RCC 7860 (cell line): ENCODE data around the gene OR10AG1.

Source experiments
- DNase-seq: peaks from one replicate; pipeline ENCODE4 v3.0.0-alpha.2; 2015; ENCODE audit warnings: low spot score
- FAIRE-seq: peaks from 2 replicates; lab custom pipeline; 2012; peaks lifted over from hg19 to GRCh38; lab: Jason Lieb, UNC

The OR10AG1 gene

GRCh38 chr11:55969845-55970244, at the start of gene OR10AG1:
Gene OR10AG1 (minus strand): TSS chr11:55969945. CDS start chr11:55969907, 38 bp downstream.
- FAIRE-seq (no peak), DNase-seq (no peak)

GRCh38 chr11:56013805-56014204, 44.1 kb upstream of the OR10AG1 start:
- DNase-seq (no peak), FAIRE-seq (no peak)

- DNase-seq = no peak
- no peak for FAIRE-seq
These were observed 41.0 kb upstream of the OR10AG1 start for GRCh38 chr11:56010716-56011115.

- no peak for DNase-seq
- FAIRE-seq = no peak
These were observed 24.8 kb upstream of the OR10AG1 start, which contains the start of gene OR5F1 for GRCh38 chr11:55994525-55994924. Gene OR5F1 (minus strand): TSS chr11:55994625. CDS start chr11:55994625, 0 bp downstream.

GRCh38 chr11:55970935-55971334, 1.2 kb upstream of the OR10AG1 start:
- DNase-seq (no peak), FAIRE-seq (no peak)

- DNase-seq (no peak), FAIRE-seq (no peak)
These were observed 1.8 kb downstream of the OR10AG1 start for GRCh38 chr11:55967914-55968313.

- no peak for DNase-seq
These were observed 3.4 kb downstream of the OR10AG1 start for GRCh38 chr11:55966391-55966790.

GRCh38 chr11:55956521-55956920, 13.2 kb downstream of the OR10AG1 start:
- no peak for DNase-seq
- no peak for FAIRE-seq

More at GRCh38 chr11:55966391-55966790, 3.4 kb downstream of the OR10AG1 start:
- no peak for FAIRE-seq

GRCh38 chr11:55949330-55949729, 20.4 kb downstream of the OR10AG1 start:
- FAIRE-seq = no peak
- DNase-seq = no peak

- FAIRE-seq (no peak), DNase-seq (peak; percentile 11)
These were observed 26.9 kb downstream of the OR10AG1 start for GRCh38 chr11:55942785-55943392.

GRCh38 chr11:55936300-55936699, 33.4 kb downstream of the OR10AG1 start, which contains the start of gene OR5I1:
Gene OR5I1 (minus strand): TSS chr11:55936400. CDS start chr11:55936400, 0 bp downstream.
- DNase-seq (no peak), FAIRE-seq (no peak)

GRCh38 chr11:55920537-55920936, 49.2 kb downstream of the OR10AG1 start:
- FAIRE-seq (no peak), DNase-seq (no peak)
